GM10266 (cell line): ENCODE results near the gene LDAH.
A peak's percentile ranks its signal among the peaks of the same experiment; 100 is the strongest.

Experiments used
- DNase-seq: peaks from one replicate; pipeline ENCODE4 v3.0.0; 2012; ENCODE audit errors: extremely low spot score
- TF ChIP-seq, protein P1 (sequence below): IDR thresholded peaks from 2 replicates; pipeline ENCODE4 v1.5.1; 2012; ENCODE audit warnings: mild to moderate bottlenecking, low read depth; ENCODE audit not compliant: control insufficient read depth, insufficient read depth; ENCODE audit errors: missing control alignments

LDAH gene

DNA sequence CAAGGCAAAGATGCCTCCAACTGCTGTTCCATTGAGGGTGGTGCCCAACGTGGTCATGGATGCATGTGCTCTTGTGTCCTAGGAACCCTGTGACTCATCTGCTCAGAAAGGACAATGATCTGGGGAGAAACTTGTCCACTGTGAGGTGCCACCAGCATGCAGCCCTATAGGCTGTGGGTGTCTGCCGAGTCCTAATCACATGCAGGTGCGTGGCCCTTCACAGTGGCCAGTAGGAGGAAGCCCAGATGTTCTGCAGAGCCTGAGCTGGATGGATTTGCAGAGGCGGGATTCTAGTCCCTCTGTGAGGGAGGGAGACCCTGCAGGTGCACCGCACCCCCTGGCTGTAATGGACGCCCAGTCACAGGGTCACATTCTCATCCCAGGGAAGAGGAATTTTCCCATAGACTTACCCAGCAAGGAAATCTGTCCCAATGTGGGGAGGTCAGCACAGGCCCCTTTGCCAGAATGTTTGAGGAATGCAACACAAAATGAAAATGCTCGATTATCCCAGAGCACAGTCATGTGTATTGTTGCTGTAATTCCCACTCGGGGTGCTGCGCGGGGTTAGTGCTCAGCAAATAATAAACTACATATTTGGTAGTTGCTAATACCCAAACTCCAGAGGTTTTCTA is 142.0 kb downstream of the LDAH start:
- no peak for DNase-seq
- TF ChIP-seq, protein P1, sequence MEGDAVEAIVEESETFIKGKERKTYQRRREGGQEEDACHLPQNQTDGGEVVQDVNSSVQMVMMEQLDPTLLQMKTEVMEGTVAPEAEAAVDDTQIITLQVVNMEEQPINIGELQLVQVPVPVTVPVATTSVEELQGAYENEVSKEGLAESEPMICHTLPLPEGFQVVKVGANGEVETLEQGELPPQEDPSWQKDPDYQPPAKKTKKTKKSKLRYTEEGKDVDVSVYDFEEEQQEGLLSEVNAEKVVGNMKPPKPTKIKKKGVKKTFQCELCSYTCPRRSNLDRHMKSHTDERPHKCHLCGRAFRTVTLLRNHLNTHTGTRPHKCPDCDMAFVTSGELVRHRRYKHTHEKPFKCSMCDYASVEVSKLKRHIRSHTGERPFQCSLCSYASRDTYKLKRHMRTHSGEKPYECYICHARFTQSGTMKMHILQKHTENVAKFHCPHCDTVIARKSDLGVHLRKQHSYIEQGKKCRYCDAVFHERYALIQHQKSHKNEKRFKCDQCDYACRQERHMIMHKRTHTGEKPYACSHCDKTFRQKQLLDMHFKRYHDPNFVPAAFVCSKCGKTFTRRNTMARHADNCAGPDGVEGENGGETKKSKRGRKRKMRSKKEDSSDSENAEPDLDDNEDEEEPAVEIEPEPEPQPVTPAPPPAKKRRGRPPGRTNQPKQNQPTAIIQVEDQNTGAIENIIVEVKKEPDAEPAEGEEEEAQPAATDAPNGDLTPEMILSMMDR, result no peak

DNA sequence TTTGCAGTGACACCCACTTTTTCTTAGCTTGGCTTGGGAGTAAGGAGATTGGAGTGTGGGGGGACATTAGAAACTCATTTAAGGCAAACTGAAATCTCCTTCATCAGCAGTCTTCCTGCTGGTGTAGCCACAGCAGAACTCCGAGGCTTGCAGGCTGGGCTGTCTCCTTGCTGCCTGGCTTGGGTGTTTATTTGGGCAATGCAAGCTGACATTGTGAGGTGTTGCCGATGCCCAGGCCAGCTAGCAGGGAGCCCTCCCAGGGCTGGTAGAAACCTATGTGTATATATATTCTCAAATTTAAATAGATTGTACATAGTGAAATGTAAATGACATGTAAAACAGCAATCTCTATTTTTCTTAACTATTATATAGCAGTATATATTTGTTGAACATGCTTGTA is 144.1 kb downstream of the LDAH start:
- TF ChIP-seq, protein P1, result no peak
- DNase-seq, result no peak

DNA sequence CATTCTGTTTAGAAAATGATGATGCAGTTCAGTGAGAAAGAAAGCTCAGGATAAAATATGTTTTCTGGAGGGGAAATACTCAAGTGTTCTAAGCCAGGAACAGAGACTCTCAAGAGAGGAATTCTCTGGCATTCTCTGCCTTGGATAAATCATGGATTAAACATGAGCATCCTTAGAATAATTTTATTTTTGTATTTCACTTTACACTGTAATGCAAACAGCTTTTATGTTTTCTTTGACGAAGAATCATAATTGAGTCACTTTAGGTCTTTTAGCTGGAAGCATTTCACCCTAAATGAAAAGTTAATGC is 144.9 kb downstream of the LDAH start:
- DNase-seq, result no peak
- TF ChIP-seq, protein P1, result no peak

DNA sequence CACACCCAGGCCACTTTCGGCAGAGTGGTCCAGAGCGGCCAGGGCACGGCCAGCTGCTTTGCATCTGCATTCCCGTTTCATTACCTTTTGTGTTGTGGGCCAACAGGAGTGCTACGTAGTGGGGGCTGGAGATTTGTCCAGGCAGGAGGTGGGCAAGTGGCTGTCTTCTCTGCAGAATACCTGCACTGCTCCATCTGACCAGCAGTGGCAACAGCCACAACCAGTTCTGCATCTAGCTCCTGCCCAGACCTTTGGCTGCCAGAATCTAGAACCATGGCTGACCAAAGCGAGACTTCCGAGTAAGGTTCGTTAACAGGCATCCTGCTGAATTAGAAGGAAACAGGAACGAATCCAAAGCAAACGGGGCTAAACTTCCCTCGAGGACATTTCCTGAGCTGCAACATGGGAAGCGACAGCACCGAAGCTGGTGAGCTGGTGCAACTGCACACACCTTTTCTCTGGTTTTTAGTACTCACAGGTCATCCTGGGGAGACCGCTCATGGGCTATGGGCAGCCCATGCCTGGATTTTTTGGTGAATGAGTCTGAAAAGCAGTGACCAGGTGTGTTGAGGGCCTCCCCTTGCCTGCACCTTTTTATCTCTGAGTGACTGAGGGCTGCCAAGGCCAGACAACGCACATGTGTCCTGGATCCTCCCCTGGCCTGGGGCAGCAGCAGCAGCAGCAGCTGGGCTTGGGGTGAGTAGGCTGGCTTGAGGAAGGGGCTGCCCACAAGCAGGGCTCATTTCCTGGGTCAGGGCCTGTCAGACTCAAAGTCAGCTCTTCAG is 145.4 kb downstream of the LDAH start:
- TF ChIP-seq, protein P1, result peak; percentile 15
- no peak for DNase-seq

DNA sequence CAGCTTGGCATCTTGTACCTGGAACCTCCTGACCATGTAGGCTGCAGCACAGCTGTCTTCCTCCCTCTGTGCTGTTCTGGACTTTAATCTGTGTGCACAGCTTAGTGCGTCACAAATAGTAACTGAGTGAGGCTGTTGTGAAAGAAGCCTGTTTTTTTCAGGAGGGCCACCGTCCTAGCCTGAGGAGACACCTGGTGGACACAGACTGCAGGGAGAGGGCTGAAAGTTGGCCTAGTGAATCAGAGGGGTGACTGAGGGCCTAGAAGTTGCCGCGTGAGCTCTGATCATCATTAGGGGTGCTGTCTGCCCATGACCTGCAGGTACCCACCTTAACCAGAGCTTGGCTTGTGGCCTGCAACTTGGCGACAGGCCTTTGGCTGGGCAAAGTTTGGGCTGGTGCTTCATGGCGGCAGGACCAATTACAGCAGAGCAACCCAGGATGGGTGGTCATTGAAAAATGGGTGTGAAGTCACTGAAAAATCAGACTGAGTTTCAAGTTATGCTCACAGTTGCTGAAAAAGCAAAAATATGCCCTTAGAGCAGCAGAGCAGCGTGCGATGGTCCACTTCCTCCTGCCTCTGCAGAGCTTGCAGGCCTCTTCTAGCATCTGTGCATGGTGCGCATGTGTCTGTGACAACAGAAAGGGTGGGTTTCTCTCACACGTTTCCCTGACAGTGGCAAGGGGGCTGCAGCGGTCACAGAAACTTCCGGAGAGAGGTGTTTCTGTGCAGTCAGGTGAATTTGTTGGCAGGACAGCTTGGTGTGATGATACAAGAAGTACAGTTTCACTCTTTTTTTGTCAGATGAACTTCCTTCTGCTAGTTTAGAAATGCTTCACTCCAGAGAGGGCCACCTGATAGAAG is 146.3 kb downstream of the LDAH start:
- TF ChIP-seq, protein P1, result no peak
- peak; percentile 65 for DNase-seq

DNA sequence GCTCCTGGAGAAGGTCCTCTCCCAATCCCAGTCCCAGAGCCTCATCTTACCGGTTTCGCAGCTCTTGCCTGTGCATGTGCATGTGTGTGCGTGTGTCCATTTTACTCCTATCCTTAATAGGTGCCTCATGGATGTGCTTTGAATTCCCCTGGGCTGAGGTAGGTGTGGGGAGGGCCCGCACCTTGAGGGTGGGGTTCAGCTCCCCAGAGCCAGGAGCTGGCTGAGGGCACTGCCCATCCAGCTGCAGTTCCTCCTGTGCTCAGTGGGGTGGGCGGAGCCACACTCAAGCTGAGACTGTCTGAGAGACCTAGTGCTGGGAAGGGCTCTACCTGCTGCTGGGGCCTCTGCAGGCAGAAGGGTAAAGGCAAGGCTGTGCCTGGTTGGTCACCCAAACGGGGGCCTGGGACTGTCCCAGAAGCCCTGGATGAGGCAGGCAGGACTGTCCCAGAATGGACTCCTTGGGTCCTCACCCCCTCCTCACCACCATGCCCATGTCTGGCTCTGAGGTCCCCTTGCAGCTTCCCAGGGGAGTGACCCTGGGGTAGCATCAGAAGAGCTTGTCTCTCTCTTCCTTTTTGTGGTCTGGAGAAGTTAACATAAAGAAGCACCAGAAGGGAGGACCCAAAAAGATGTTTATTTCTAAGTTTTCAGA is 147.1 kb downstream of the LDAH start:
- TF ChIP-seq, protein P1, result no peak
- no peak for DNase-seq
